Esophagus muscularis mucosa (tissue), 4 donors: Measurements from ENCODE around the gene PSMB11.

ENCODE experiments used
- CTCF ChIP-seq, 3 experiments: fragments of 200-600 bp in 2 of 3; fragments of 450-650 bp in 1 of 3; sonication (generic) in 2 of 3; IDR thresholded peaks; one replicate each; pipeline ENCODE4 v1.5.1; 2017 to 2019; ENCODE audit warnings: antibody characterized with exemption in 3 of 3, mild to moderate bottlenecking in 2 of 3, moderate library complexity in 1 of 3
- EP300 ChIP-seq: sonication (generic); formaldehyde crosslinking; IDR thresholded peaks from one replicate; pipeline ENCODE4 v1.6.1; 2017; ENCODE audit warnings: antibody characterized with exemption
- POLR2A ChIP-seq: fragments of 450-650 bp; IDR thresholded peaks from one replicate; pipeline ENCODE4 v1.6.1; 2017; ENCODE audit warnings: antibody characterized with exemption, moderate library complexity, mild to moderate bottlenecking, low read depth

GRCh38 chr14:23052671-23053070 is 10.7 kb downstream of the PSMB11 start:
- no peak for TF ChIP-seq CTCF (IDR thresholded peaks at IDR 0.05)
- TF ChIP-seq POLR2A, result no peak
- no peak for TF ChIP-seq EP300
